ENCODE results near the gene LCE1C.

Gene LCE1C

DNA sequence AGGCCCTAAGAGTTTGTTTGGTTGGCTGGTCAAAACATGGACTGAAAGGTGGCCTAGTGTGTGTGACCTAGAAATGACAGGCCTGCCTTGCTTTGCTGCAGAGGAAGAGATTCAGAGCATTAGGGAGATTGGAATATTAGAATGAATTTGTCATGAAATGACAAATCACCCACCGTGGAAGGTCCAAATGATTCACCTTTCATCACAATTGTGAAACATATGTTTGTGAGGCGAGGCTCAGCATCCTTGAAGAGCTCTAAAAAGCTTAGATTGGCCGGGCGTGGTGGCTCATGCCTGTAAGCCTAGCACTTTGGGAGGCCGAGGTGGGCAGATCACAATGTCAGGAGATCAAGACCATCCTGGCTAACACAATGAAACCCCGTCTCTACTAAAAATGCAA, 10.9 kb upstream of the LCE1C start:
- H3K4me3 ChIP-seq (ENCODE audit: low read length): no peak overlapping the region
- no peak for DNase-seq (ENCODE audit: low read depth)
- TF ChIP-seq, protein P1, sequence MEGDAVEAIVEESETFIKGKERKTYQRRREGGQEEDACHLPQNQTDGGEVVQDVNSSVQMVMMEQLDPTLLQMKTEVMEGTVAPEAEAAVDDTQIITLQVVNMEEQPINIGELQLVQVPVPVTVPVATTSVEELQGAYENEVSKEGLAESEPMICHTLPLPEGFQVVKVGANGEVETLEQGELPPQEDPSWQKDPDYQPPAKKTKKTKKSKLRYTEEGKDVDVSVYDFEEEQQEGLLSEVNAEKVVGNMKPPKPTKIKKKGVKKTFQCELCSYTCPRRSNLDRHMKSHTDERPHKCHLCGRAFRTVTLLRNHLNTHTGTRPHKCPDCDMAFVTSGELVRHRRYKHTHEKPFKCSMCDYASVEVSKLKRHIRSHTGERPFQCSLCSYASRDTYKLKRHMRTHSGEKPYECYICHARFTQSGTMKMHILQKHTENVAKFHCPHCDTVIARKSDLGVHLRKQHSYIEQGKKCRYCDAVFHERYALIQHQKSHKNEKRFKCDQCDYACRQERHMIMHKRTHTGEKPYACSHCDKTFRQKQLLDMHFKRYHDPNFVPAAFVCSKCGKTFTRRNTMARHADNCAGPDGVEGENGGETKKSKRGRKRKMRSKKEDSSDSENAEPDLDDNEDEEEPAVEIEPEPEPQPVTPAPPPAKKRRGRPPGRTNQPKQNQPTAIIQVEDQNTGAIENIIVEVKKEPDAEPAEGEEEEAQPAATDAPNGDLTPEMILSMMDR (conservative IDR thresholded peaks at IDR 0.05; ENCODE audit: low read length): no peak

DNA sequence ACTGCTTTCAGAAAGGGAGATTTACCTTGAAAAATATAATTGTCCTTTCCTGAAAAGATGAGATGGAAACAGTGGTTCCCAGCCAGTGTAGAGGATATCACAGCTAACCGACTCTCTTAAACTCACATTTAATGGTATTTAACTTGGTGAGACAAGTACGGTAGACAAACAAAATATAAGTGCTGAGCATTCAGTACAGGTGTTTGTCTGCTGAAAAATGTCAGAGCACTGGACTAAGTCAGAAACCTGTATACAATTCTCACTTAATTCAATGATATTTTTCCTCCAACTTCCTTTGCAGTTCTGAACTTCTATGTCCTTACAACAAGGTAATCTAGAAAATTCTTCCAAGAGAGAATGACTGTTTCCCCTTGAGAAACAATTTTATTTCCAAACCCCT, 5.2 kb upstream of the LCE1C start, which contains the start of gene LCE1B:
Gene LCE1B (plus strand): TSS at position 301 of the 400 bp plus-strand sequence. CDS start 476 bp downstream, outside the sequence.
- no peak within 1 kb of the TSS for H3K4me3 ChIP-seq (ENCODE audit: low read length)
- TF ChIP-seq, protein P1 (conservative IDR thresholded peaks at IDR 0.05; ENCODE audit: low read length): no peak
- no peak for DNase-seq (ENCODE audit: low read depth)

DNA sequence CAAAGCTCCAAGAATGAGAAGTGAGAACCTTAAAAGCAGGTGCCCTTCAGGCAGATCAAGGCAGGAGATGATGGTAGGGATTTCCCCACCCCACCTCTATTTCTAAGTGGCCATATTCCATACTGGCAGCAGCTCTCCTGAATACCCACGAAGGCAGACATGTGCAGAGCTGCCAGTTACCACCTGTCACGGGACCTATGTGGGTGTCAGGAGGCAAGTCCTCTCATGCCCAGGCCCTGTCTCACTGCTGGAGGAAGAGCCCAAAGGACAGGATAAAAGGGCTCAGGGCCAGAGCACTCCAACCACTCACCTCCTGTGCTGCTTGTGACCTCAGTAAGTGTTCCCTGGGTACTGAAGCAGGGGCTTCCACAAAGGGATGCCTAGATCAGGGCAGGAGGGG, 4.6 kb upstream of the LCE1C start:
- DNase-seq (ENCODE audit: low read depth): no peak

DNA sequence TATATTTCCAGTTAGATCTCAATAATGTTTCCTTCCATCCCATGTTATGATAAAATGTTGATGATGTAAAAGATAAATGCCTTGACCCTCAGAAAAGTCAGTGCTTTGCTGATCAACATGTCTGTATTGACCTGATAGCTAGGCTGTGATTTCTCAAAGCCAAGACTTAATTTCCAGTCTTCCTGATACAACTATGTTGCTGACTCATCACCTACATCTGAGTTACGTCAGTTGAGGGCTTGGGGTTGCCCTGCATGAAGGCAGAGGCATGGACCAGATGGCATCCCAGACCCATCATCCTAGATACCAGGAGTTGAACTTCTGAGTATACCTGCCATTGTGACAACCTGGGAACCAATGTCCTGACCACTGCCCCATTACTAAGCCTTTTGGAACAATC, 5.1 kb downstream of the LCE1C start:
- no peak for DNase-seq (ENCODE audit: low read depth)
- TF ChIP-seq, protein P1 (conservative IDR thresholded peaks at IDR 0.05; ENCODE audit: low read length): no peak
- no peak overlapping the region for H3K4me3 ChIP-seq (ENCODE audit: low read length)

More for the DNA sequence above, 4.6 kb upstream of the LCE1C start:
- TF ChIP-seq, protein P1 (conservative IDR thresholded peaks at IDR 0.05; ENCODE audit: low read length): no peak
- no peak overlapping the region for H3K4me3 ChIP-seq (ENCODE audit: low read length)

DNA sequence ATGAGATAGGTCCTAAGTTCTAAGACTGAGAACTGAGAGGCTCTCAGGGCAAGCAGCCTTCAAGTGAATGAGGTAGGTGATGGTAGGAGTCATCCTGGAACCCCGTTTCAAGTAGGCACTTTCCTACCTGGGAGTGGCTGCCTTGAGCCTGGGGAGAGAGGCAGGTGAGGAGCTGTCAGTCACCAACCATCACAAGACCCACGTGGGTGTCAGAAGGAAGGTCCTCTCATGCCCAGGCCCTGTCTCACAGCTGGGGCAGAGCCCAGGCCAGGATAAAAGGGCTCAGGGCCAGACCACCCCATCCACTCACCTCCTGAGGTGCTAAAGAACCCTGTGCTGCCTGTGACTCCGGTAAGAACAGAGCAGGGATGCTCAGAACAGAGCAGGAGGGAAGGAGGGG, 10.0 kb downstream of the LCE1C start, which contains the start of gene LCE1D:
Gene LCE1D (plus strand): TSS at position 301 of the 400 bp plus-strand sequence. CDS start 1,074 bp downstream, outside the sequence.
- no peak for DNase-seq (ENCODE audit: low read depth)
- TF ChIP-seq, protein P1 (conservative IDR thresholded peaks at IDR 0.05; ENCODE audit: low read length): no peak
- H3K4me3 ChIP-seq (ENCODE audit: low read length): no peak within 1 kb of the TSS

DNA sequence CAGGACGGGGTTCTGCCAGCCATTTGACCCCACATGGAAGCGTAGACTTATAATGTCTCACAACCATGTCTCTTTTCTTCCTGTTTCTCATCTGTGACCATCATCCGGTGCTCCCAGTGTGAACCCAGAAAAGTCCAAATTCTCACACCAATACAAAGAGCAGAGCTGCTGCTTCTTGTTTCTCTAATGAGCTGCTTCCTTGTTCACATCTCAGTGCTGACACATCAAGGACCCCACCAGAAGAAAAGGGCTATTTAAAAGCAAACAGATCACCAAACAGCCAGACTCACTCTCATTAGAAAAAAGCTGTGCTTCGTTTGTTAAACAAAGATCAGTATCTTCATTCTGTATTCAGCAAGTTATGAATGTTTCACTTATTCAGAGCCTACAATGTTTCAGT, 10.8 kb downstream of the LCE1C start:
- H3K4me3 ChIP-seq (ENCODE audit: low read length): no peak overlapping the region
- no peak for DNase-seq (ENCODE audit: low read depth)
- TF ChIP-seq, protein P1 (conservative IDR thresholded peaks at IDR 0.05; ENCODE audit: low read length): no peak

DNA sequence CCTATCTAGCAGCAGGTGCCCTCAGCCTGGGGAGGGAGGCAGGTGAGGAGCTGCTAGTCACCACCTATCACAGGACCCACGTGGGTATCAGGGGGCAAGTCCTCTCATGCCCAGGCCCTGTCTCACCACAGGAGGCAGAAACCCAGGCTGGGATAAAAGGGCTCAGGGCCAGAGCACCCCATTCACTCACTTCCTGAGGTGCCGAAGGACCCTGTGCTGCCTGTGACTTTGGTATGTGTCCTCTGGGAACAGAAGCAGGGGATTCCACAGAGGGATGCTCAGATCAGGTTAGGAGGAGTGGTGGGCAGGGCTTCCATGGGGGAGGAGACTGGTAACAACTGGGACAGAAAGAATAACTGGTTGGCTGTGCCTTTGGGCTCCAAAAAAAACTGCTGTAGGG, 20.4 kb downstream of the LCE1C start, which contains the start of gene LCE1E:
Gene LCE1E (plus strand): TSS at position 181 of the 400 bp plus-strand sequence. CDS start 1,043 bp downstream, outside the sequence.
- DNase-seq (ENCODE audit: low read depth): no peak
- no peak within 1 kb of the TSS for H3K4me3 ChIP-seq (ENCODE audit: low read length)
- TF ChIP-seq, protein P1 (conservative IDR thresholded peaks at IDR 0.05; ENCODE audit: low read length): no peak

All from AG10803 (cell line).